PC-9 (cell line): ENCODE measurements around the gene RTP3. TPM values are rescaled to one million over a fixed set of nuclear protein-coding genes. Genes with fewer than 3 reads are reported as not detected.

Experiments used
- BruUV-seq: library from RNA; stranded (reverse); fragments of 400-500 nt; replicated peaks from 2 replicates; lab custom pipeline; 2021; lab: Mats Ljungman, UMichigan
- CTCF ChIA-PET: fragments of 300-600 bp; sonication (Branson Sonifier 250); formaldehyde crosslinking; loops from one replicate; lab custom pipeline; 2022; ENCODE audit warnings: antibody characterized with exemption; lab: Charles Lee
- POLR2A ChIA-PET: fragments of 300-600 bp; sonication (Branson Sonifier 250); formaldehyde crosslinking; loops from one replicate; lab custom pipeline; 2022; ENCODE audit warnings: antibody characterized with exemption; ENCODE audit not compliant: unreplicated experiment; lab: Charles Lee
- DNase-seq, 2 experiments: peaks; one replicate each; pipeline versions ENCODE4 v3.0.0 to v3.0.0-alpha.2; 2015 to 2022; ENCODE audit warnings: mixed read lengths in 1 of 2
- H2AFZ ChIP-seq: fragments of 200-600 bp; sonication (generic); 2 replicates; pipeline ENCODE4 v1.8.1; 2017; ENCODE audit warnings: antibody characterized with exemption
- H3F3A ChIP-seq: fragments of 200-600 bp; sonication (generic); 2 replicates; pipeline ENCODE4 v1.8.1; 2017; ENCODE audit warnings: antibody characterized with exemption, mild to moderate bottlenecking, low read depth; ENCODE audit not compliant: insufficient read depth
- H3K27ac ChIP-seq: fragments of 200-600 bp; sonication (generic); 2 replicates; pipeline ENCODE4 v1.6.1; 2016; ENCODE audit warnings: mixed run types
- H3K27me3 ChIP-seq: fragments of 200-600 bp; sonication (generic); 2 replicates; pipeline ENCODE4 v1.6.1; 2016; ENCODE audit warnings: low read depth, mixed run types; ENCODE audit not compliant: insufficient read depth
- H3K36me3 ChIP-seq: fragments of 200-600 bp; sonication (generic); 2 replicates; pipeline ENCODE4 v1.6.1; 2016; ENCODE audit warnings: low read depth, mixed run types
- H3K4me1 ChIP-seq: fragments of 200-600 bp; sonication (generic); replicated peaks from 2 replicates; pipeline ENCODE4 v1.6.1; 2016; ENCODE audit warnings: mixed run types; ENCODE audit not compliant: insufficient read depth
- H3K4me2 ChIP-seq: fragments of 200-600 bp; sonication (generic); 2 replicates; pipeline ENCODE4 v1.6.1; 2017; ENCODE audit warnings: mixed run types
- H3K4me3 ChIP-seq: fragments of 200-600 bp; sonication (generic); 2 replicates; pipeline ENCODE4 v1.6.1; 2016; ENCODE audit warnings: mixed run types
- H3K79me2 ChIP-seq: fragments of 200-600 bp; sonication (generic); 2 replicates; pipeline ENCODE4 v1.6.1; 2017; ENCODE audit warnings: low read depth, mixed run types
- H3K9me2 ChIP-seq: fragments of 200-600 bp; sonication (generic); 2 replicates; pipeline ENCODE4 v1.8.1; 2017; ENCODE audit warnings: mild to moderate bottlenecking; ENCODE audit not compliant: insufficient read depth
- H3K9me3 ChIP-seq: fragments of 200-600 bp; sonication (generic); 2 replicates; pipeline ENCODE4 v1.8.1; 2016; ENCODE audit warnings: low read depth; ENCODE audit not compliant: insufficient read depth
- H4K20me1 ChIP-seq: fragments of 200-600 bp; sonication (generic); 2 replicates; pipeline ENCODE4 v1.8.1; 2017; ENCODE audit not compliant: insufficient read depth
- EZH2 ChIP-seq: fragments of 200-600 bp; sonication (generic); IDR thresholded peaks from 2 replicates; pipeline ENCODE4 v1.8.0; 2017; ENCODE audit warnings: antibody characterized with exemption, low read depth
- intact Hi-C: fragments of 100-400 bp; cut with micrococcal nuclease; formaldehyde crosslinking; loops from one replicate; pipeline ENCODE4 v1.10.0; 2022; ENCODE audit not compliant: unreplicated experiment
- total RNA-seq: library from RNA; stranded (reverse); gene quantifications from 2 replicates; pipeline ENCODE4 v1.2.3, GENCODE V29; 2021
- TF ChIP-seq, protein P1 (sequence below): fragments of 200-600 bp; sonication (generic); conservative IDR thresholded peaks from 2 replicates; pipeline ENCODE4 v1.6.1; 2017; ENCODE audit warnings: mixed run types, antibody characterized with exemption, mild to moderate bottlenecking, moderate library complexity

Gene RTP3
- total RNA-seq, 1 experiment from 2014 or later = not detected

DNA sequence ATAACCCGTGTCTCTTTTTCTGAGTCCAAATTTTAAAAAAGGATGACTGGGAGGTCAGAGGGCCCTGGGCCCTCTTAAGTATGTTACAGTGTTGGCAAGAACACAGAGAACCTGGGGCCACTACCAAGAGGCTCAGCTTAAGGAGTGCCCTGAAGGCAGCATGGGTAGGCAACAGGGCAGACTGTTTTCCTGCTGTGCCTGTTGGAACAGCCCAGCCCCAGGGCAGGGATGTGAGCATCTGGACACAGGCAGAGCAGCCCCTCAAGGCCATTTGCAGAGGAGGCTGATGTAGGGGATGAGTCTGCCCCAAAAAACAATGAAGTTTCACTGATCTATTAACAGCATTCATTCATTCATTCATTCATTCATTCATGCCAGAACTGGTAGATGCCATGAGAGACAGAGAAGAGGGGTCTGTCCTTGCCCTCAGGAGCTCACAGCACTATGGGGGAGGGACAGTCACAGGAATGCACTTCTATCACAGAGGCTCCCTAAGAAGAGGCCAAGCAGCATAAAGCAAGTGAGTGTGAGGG lies 30.8 kb upstream of the RTP3 start:
- TF ChIP-seq, protein P1, sequence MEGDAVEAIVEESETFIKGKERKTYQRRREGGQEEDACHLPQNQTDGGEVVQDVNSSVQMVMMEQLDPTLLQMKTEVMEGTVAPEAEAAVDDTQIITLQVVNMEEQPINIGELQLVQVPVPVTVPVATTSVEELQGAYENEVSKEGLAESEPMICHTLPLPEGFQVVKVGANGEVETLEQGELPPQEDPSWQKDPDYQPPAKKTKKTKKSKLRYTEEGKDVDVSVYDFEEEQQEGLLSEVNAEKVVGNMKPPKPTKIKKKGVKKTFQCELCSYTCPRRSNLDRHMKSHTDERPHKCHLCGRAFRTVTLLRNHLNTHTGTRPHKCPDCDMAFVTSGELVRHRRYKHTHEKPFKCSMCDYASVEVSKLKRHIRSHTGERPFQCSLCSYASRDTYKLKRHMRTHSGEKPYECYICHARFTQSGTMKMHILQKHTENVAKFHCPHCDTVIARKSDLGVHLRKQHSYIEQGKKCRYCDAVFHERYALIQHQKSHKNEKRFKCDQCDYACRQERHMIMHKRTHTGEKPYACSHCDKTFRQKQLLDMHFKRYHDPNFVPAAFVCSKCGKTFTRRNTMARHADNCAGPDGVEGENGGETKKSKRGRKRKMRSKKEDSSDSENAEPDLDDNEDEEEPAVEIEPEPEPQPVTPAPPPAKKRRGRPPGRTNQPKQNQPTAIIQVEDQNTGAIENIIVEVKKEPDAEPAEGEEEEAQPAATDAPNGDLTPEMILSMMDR = no peak
- no peak for TF ChIP-seq EZH2
- no TSS peak for BruUV-seq
- Histone ChIP-seq H3F3A (no peaks in the 10 kb centered on the region), H3K9me3 (no peaks in the 10 kb centered on the region), H3K4me1 (no peaks in the 10 kb centered on the region), H3K27me3 (no peaks in the 10 kb centered on the region), H4K20me1 (no peaks in the 10 kb centered on the region), H3K27ac (no peak overlapping the region), H3K79me2 (no peaks in the 10 kb centered on the region), H3K4me2 (no peak overlapping the region), H3K9me2 (no peaks in the 10 kb centered on the region), H2AFZ (no peak overlapping the region), H3K36me3 (no peaks in the 10 kb centered on the region), H3K4me3 (no peak overlapping the region)
- CTCF ChIA-PET = no interaction called here
- intact Hi-C loops = no loop called here
- no peak for DNase-seq
- POLR2A ChIA-PET = no interaction called here

DNA sequence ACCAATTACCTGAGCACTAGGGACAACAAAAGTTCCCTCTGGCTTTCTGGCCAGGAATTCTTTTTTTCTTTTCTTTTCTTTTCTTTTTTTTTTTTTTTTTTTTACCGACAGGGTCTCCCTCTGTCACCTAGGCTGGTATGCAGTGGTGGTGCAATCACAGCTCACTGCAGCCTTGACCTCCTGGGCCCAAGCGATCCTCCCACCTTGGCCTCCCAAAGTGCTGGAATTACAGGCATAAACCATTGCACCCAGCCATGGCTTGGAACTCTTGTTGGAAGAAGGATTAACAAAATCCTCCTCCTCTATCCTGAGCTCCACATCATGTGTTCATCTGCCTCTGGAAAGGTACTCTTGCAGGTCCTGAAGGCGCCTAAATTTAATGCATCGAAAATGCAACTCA lies 30.2 kb upstream of the RTP3 start:
- H3K4me1 ChIP-seq = no peaks in the 10 kb centered on the region
- H3K4me2 ChIP-seq = no peak overlapping the region
- no peak overlapping the region for H3K4me3 ChIP-seq
- no peak overlapping the region for H2AFZ ChIP-seq
- DNase-seq = no peak
- intact Hi-C loops = no loop called here
- no peak overlapping the region for H3K27ac ChIP-seq
- no peaks in the 10 kb centered on the region for H3K36me3 ChIP-seq
- H3K9me2 ChIP-seq = no peaks in the 10 kb centered on the region
- no peaks in the 10 kb centered on the region for H3K9me3 ChIP-seq
- H3F3A ChIP-seq = no peaks in the 10 kb centered on the region
- ChIA-PET POLR2A (no interaction called here), CTCF (no interaction called here)
- H3K79me2 ChIP-seq = no peaks in the 10 kb centered on the region
- TF ChIP-seq EZH2 = no peak
- TF ChIP-seq, protein P1 = no peak
- H4K20me1 ChIP-seq = no peaks in the 10 kb centered on the region
- BruUV-seq = no TSS peak
- H3K27me3 ChIP-seq = no peaks in the 10 kb centered on the region

DNA sequence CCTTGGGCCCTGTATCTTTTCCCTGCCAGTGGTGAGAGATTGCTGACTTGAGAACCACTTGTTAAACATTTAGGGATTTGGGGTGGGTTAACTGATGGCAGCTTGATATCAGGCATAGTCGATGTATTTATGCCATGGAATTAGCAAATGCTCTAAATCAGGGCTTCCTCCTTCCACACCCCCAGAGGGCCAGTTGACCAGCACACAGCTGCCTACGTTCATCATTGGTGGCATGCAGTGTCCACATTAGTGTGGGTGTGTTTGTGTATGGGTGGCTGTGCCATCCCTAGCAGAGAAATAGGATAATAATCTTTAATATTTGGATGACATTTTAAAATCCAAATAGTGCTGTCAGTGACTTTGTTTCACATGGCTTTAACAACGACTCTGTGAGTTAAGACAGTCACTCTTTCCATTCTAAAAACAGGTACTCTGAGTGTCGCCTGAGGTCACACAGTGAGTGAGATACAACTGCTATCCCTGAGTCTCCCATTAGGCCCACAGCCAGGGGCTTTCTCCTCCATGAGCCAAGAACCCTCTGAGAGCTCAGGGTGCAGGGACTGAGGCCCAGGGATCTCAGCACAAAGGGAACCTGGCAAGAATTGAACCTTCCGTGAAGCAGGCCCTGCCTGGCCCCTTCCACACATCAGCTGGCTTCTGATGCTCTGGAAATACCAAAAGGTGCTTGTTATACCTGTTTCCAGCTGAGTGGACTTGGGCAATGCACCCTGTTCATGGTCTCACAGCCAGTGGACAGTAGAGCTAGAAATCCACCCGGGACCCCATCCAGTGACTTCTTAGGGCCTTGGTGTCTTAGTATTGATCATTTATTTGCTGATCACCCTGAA lies 28.8 kb upstream of the RTP3 start:
- H3K36me3 ChIP-seq = no peaks in the 10 kb centered on the region
- DNase-seq = no peak
- H3K79me2 ChIP-seq = no peaks in the 10 kb centered on the region
- H3K4me2 ChIP-seq = no peak overlapping the region
- intact Hi-C loops = no loop called here
- no peaks in the 10 kb centered on the region for H3F3A ChIP-seq
- no peaks in the 10 kb centered on the region for H3K27me3 ChIP-seq
- no TSS peak for BruUV-seq
- TF ChIP-seq EZH2 = no peak
- TF ChIP-seq, protein P1 = no peak
- H3K27ac ChIP-seq = no peak overlapping the region
- no peaks in the 10 kb centered on the region for H3K9me3 ChIP-seq
- H4K20me1 ChIP-seq = no peaks in the 10 kb centered on the region
- POLR2A ChIA-PET = no interaction called here
- CTCF ChIA-PET = no interaction called here
- no peaks in the 10 kb centered on the region for H3K4me1 ChIP-seq
- H3K9me2 ChIP-seq = no peaks in the 10 kb centered on the region
- no peak overlapping the region for H2AFZ ChIP-seq
- H3K4me3 ChIP-seq = no peak overlapping the region
